GM13977 (cell line): ENCODE results near the gene CENPA.

Source experiments
- DNase-seq: peaks from one replicate; pipeline ENCODE4 v3.0.0; 2012; ENCODE audit warnings: low spot score
- in situ Hi-C: fragments of 300-500 bp; cut with MboI; formaldehyde crosslinking; loops from one replicate; pipeline ENCODE4 v1.12.0; 2022; ENCODE audit warnings: low sequenced_read_pairs, low pct_unique_long_range_greater_than_20kb, mixed read lengths, inconsistent platforms; ENCODE audit not compliant: unreplicated experiment
- TF ChIP-seq, protein P1 (sequence below): IDR thresholded peaks from 2 replicates; pipeline ENCODE4 v1.5.1; 2012; ENCODE audit warnings: mild to moderate bottlenecking, control low read depth; ENCODE audit not compliant: insufficient read depth; ENCODE audit errors: extremely low read depth, missing control alignments

Gene CENPA

GRCh38 chr2:26752656-26753055 is 33.2 kb upstream of the CENPA start:
- TF ChIP-seq, protein P1, sequence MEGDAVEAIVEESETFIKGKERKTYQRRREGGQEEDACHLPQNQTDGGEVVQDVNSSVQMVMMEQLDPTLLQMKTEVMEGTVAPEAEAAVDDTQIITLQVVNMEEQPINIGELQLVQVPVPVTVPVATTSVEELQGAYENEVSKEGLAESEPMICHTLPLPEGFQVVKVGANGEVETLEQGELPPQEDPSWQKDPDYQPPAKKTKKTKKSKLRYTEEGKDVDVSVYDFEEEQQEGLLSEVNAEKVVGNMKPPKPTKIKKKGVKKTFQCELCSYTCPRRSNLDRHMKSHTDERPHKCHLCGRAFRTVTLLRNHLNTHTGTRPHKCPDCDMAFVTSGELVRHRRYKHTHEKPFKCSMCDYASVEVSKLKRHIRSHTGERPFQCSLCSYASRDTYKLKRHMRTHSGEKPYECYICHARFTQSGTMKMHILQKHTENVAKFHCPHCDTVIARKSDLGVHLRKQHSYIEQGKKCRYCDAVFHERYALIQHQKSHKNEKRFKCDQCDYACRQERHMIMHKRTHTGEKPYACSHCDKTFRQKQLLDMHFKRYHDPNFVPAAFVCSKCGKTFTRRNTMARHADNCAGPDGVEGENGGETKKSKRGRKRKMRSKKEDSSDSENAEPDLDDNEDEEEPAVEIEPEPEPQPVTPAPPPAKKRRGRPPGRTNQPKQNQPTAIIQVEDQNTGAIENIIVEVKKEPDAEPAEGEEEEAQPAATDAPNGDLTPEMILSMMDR: no peak
- in situ Hi-C loops: no loop called here
- no peak for DNase-seq

GRCh38 chr2:26754539-26754938 is 31.3 kb upstream of the CENPA start:
- in situ Hi-C loops: no loop called here
- TF ChIP-seq, protein P1: no peak
- DNase-seq: no peak

- no peak for DNase-seq
- in situ Hi-C loops: no loop called here
Measured at GRCh38 chr2:26754972-26755670, 30.7 kb upstream of the CENPA start.

GRCh38 chr2:26756337-26756736 is 29.5 kb upstream of the CENPA start:
- in situ Hi-C loops: no loop called here
- TF ChIP-seq, protein P1: no peak
- no peak for DNase-seq

More at GRCh38 chr2:26754972-26755670, 30.7 kb upstream of the CENPA start:
- TF ChIP-seq, protein P1: no peak

- TF ChIP-seq, protein P1: no peak
- in situ Hi-C loops: no loop called here
- DNase-seq: no peak
Measured at GRCh38 chr2:26757873-26758789, 27.7 kb upstream of the CENPA start.

GRCh38 chr2:26758790-26759321 is 27.0 kb upstream of the CENPA start:
- TF ChIP-seq, protein P1: no peak
- DNase-seq: no peak
- in situ Hi-C loops: no loop called here
